Spleen (tissue), 11 donors: Measurements from ENCODE around the gene BAAT. TPM values are rescaled to one million over a fixed set of nuclear protein-coding genes. Genes with fewer than 3 reads are reported as not detected.

Experiments used
- DNase-seq: peaks from one replicate; pipeline ENCODE4 v3.0.0-alpha.2; 2020
- H3K27ac ChIP-seq, 8 donors: fragments of 200-600 bp; sonication (generic) in 7 of 8; 1 replicate in 4 of 8; 2 replicates in 4 of 8; pipeline versions ENCODE4 v1.5.0 to v1.8.0; 2016 to 2021; ENCODE audit warnings: inconsistent platforms in 4 of 8, mild to moderate bottlenecking in 4 of 8, moderate library complexity in 1 of 8
- H3K27me3 ChIP-seq, 7 donors: fragments of 200-600 bp; sonication (generic) in 6 of 7; replicated peaks in 1 of 7; 1 replicate in 4 of 7; 2 replicates in 3 of 7; pipeline versions ENCODE4 v1.5.0 to v1.8.0; 2016 to 2021; ENCODE audit warnings: inconsistent platforms in 3 of 7, mild to moderate bottlenecking in 1 of 7
- H3K36me3 ChIP-seq, 6 donors: fragments of 200-600 bp; sonication (generic) in 5 of 6; 1 replicate in 4 of 6; 2 replicates in 2 of 6; pipeline versions ENCODE4 v1.5.0 to v1.8.0; 2016 to 2021; ENCODE audit warnings: inconsistent platforms in 2 of 6
- H3K4me1 ChIP-seq, 6 donors: fragments of 200-600 bp; sonication (generic) in 5 of 6; 1 replicate in 3 of 6; 2 replicates in 3 of 6; pipeline versions ENCODE4 v1.5.0 to v1.8.0; 2016 to 2021; ENCODE audit warnings: inconsistent platforms in 3 of 6
- H3K4me3 ChIP-seq, 8 donors: fragments of 200-600 bp; sonication (generic) in 7 of 8; 1 replicate in 4 of 8; 2 replicates in 4 of 8; pipeline versions ENCODE4 v1.5.0 to v1.8.0; 2016 to 2021; ENCODE audit warnings: inconsistent platforms in 4 of 8, mild to moderate bottlenecking in 4 of 8, moderate library complexity in 2 of 8
- H3K9me3 ChIP-seq, 8 donors: fragments of 200-600 bp; sonication (generic) in 7 of 8; 1 replicate in 4 of 8; 2 replicates in 4 of 8; pipeline versions ENCODE4 v1.5.0 to v1.8.0; 2016 to 2021; ENCODE audit warnings: inconsistent platforms in 4 of 8
- POLR2A ChIP-seq, 3 donors: fragments of 450-650 bp; IDR thresholded peaks; one replicate each; pipeline ENCODE4 v1.5.1; 2017; ENCODE audit warnings: antibody characterized with exemption in 3 of 3, mild to moderate bottlenecking in 1 of 3
- POLR2AphosphoS5 ChIP-seq, 3 donors: sonication (generic); formaldehyde crosslinking; IDR thresholded peaks; one replicate each; pipeline ENCODE4 v1.5.1; 2017; ENCODE audit warnings: antibody characterized with exemption in 3 of 3
- WGBS, 5 donors: extraction: QIAGEN DNeasy Blood & Tissue Kit in 3 of 5; methylation state at CpG; one replicate each; pipeline versions ENCODE4 v1.1.5 to v1.1.7; 2013 to 2018; 5-methylcytosine and 5-hydroxymethylcytosine counted together
- intact Hi-C: fragments of 100-400 bp; cut with DNase I; formaldehyde crosslinking; loops from one replicate; pipeline ENCODE4 v1.15.0; 2023; ENCODE audit warnings: low total_unique reads
- polyA plus RNA-seq, 3 donors: library from polyadenylated mRNA; stranded (reverse); fragments of 200-250 nt; gene quantifications; one replicate each; pipeline ENCODE4 v1.2.1, GENCODE V29; 2013
- small RNA-seq, 4 donors: library from RNA; depleted of rRNA; stranded (forward); fragments of <200 nt; gene quantifications; one replicate each; pipeline ENCODE3, GENCODE V24; 2016
- total RNA-seq, 7 donors: library from RNA; depleted of rRNA in 3 of 7; stranded (reverse); fragments of >200 nt in 3 of 7; fragmentation: NEBNext Ultra II Directional in 4 of 7; extraction: Animal tissue kit (Norgen Biotek cat#: 25700) in 4 of 7; gene quantifications; one replicate each; pipeline versions ENCODE4 v1.1.0 to v1.2.1, GENCODE V29; 2016 to 2021
- TF ChIP-seq, protein P1 (sequence below), 11 experiments: fragments of 200-600 bp in 7 of 11; fragments of 450-650 bp in 4 of 11; sonication (generic) in 4 of 11; IDR thresholded peaks in 8 of 11; conservative IDR thresholded peaks in 3 of 11; 1 replicate in 7 of 11; 2 replicates in 4 of 11; pipeline versions ENCODE4 v1.4.0 to v1.8.0; 2016 to 2021; ENCODE audit warnings: antibody characterized with exemption in 11 of 11, inconsistent platforms in 4 of 11, mild to moderate bottlenecking in 1 of 11
- donor health status: healthy with polysubstance abuse.
- donor health status: DM: no; HTN: no; CAD: no; lungs with moderate emphysema.
- donor health status: DM: no; HTN: no; CAD: no.
- donor health status: Bipolar disorder and iron deficiency.
- donor health status: healthy.
- donor health status: DM: no; HTN: no; CAD: no.
- donor health status: DM: yes; HTN: yes; CAD: no.

BAAT gene
- total and polyA plus RNA-seq, 10 donors, result 0.02 to 0.15 (median 0.10) TPM; not detected in 6

DNA sequence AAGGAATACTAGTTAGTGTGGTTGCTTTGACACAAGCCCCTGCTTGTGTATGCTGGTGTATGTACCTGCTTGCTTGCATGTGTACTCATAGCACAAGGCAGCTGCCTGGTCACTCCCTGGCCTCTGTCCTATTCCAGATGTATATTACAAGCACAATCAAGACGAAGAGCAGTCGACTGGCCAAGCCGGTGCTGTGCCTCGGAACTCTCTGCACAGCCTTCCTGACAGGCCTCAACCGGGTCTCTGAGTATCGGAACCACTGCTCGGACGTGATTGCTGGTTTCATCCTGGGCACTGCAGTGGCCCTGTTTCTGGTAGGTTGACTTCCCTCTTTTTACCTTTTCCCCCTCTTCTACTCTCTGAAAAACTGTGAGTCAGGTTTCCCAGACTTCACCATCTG is 72.1 kb downstream of the BAAT start:
- intact Hi-C loops, result loop anchor here (10.0 kb wide), 1 partner anchor 598 kb away; no protein-coding TSS in a partner anchor
- no peak for TF ChIP-seq POLR2AphosphoS5 (IDR thresholded peaks at IDR 0.05)
- no peak for TF ChIP-seq POLR2A (IDR thresholded peaks at IDR 0.05)
- TF ChIP-seq, protein P1, sequence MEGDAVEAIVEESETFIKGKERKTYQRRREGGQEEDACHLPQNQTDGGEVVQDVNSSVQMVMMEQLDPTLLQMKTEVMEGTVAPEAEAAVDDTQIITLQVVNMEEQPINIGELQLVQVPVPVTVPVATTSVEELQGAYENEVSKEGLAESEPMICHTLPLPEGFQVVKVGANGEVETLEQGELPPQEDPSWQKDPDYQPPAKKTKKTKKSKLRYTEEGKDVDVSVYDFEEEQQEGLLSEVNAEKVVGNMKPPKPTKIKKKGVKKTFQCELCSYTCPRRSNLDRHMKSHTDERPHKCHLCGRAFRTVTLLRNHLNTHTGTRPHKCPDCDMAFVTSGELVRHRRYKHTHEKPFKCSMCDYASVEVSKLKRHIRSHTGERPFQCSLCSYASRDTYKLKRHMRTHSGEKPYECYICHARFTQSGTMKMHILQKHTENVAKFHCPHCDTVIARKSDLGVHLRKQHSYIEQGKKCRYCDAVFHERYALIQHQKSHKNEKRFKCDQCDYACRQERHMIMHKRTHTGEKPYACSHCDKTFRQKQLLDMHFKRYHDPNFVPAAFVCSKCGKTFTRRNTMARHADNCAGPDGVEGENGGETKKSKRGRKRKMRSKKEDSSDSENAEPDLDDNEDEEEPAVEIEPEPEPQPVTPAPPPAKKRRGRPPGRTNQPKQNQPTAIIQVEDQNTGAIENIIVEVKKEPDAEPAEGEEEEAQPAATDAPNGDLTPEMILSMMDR (IDR thresholded peaks at IDR 0.05 in 8 of 11, conservative IDR thresholded peaks at IDR 0.05 in 3 of 11), result no peak
- no peak for DNase-seq
- no peaks in the 10 kb centered on the region for H3K4me1 ChIP-seq
- H3K36me3 ChIP-seq, result no peaks in the 10 kb centered on the region
- H3K4me3 ChIP-seq, result no peak overlapping the region
- H3K27ac ChIP-seq, result no peak overlapping the region
- 84 to 90% (median 84%) methylated on average over 8 of the region's 8 CpGs for WGBS, 5 donors
- peaks cover 0 to 7% (median 0%) of the 10 kb centered on the region in 7 donors for H3K27me3 ChIP-seq
- H3K9me3 ChIP-seq, result no peaks in the 10 kb centered on the region

DNA sequence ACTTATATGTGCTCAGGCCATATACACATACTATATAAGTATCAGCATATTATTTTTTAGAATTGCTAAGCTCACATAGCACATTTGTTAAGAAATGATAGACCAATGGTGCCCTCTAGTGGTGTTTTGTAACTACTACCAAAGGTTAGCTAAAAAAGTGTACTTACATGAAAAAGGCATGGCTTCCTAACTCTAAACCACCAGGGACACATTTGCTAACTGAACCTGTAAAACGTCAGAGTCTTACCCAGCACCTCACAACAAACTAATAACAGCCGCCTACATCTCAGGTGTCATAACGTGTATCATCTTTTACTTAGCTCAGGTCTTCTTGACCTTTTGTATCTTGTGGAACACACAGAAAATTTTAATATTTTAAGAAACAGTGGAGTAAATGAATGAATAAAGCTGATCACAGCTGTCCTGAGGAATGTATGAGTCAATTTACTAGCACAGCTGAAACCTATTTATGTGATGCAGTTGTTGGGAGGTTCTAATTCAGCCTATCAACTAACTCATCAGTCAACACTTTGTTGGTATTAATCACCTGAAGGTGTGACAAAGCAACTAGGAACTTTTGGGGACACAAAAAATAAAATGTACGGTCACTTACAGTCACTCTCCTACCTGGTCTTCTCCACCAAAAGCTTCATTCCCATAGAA is 72.9 kb downstream of the BAAT start:
- peaks cover 0 to 7% (median 0%) of the 10 kb centered on the region in 7 donors for H3K27me3 ChIP-seq
- H3K4me1 ChIP-seq, result no peaks in the 10 kb centered on the region
- H3K27ac ChIP-seq, result no peak overlapping the region
- WGBS, 5 donors, result 24 to 26% (median 24%) methylated on average over 4 of the region's 4 CpGs
- TF ChIP-seq, protein P1 (IDR thresholded peaks at IDR 0.05 in 8 of 11, conservative IDR thresholded peaks at IDR 0.05 in 3 of 11), result peak in 9 of 11 experiments; percentile 48 to 80 (median 65)
- TF ChIP-seq POLR2AphosphoS5 (IDR thresholded peaks at IDR 0.05), result no peak
- no peaks in the 10 kb centered on the region for H3K36me3 ChIP-seq
- intact Hi-C loops, result loop anchor here (10.0 kb wide), 1 partner anchor 597 kb away; no protein-coding TSS in a partner anchor
- no peak overlapping the region for H3K4me3 ChIP-seq
- DNase-seq, result no peak
- H3K9me3 ChIP-seq, result no peaks in the 10 kb centered on the region

DNA sequence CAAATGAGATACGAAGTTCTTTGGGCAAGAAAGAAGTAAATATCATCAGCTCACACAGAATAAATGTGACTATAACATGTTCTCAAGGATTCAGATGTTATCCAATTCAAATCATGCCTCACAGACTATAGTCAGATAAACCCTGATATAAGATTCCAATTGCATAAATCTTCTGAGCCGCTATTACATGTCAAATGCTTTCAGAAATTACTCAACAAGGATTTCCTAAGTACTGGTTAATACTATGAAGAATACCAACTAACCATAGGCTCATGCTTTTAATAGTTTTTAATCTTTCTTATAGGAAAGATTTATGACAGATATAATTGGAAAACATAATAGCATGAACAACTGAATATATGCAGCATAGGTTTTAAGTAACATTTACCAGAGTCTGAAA is 73.6 kb downstream of the BAAT start:
- H3K27me3 ChIP-seq, result peaks cover 0 to 7% (median 0%) of the 10 kb centered on the region in 7 donors
- TF ChIP-seq POLR2AphosphoS5 (IDR thresholded peaks at IDR 0.05) (no peak), POLR2A (IDR thresholded peaks at IDR 0.05) (no peak)
- TF ChIP-seq, protein P1 (IDR thresholded peaks at IDR 0.05 in 8 of 11, conservative IDR thresholded peaks at IDR 0.05 in 3 of 11), result no peak
- no peaks in the 10 kb centered on the region for H3K36me3 ChIP-seq
- intact Hi-C loops, result loop anchor here (10.0 kb wide), 1 partner anchor 596 kb away; no protein-coding TSS in a partner anchor
- 24 to 41% (median 32%) methylated on average over 2 of the region's 2 CpGs for WGBS, 5 donors
- no peak overlapping the region for H3K4me3 ChIP-seq
- no peak for DNase-seq
- H3K27ac ChIP-seq, result no peak overlapping the region
- H3K4me1 ChIP-seq, result no peaks in the 10 kb centered on the region
- no peaks in the 10 kb centered on the region for H3K9me3 ChIP-seq

Small RNA genes lying within 50 kb of the gene (small RNA-seq; reads per million reads assigned to genes)
- gene RF00322, result 0 reads per million in 4 donors

Other genes starting within 250 kb of the BAAT start
- gene MRPL50, start 13.6 kb upstream of the BAAT start, total RNA-seq, result 10 to 100 TPM; 10.2 to 15.5 (median 11.6) TPM
- gene MRPL50, start 13.6 kb upstream of the BAAT start, polyA plus RNA-seq, result 10 to 100 TPM in 2 of 3 donors, 1 to 10 TPM in 1; 7.8 to 13.0 (median 10.0) TPM
- 10 to 100 TPM; 20.0 to 39.0 (median 27.7) TPM for gene ZNF189, start 13.8 kb upstream of the BAAT start, total RNA-seq
- gene ZNF189, start 13.8 kb upstream of the BAAT start, polyA plus RNA-seq, result 1 to 10 TPM; 7.1 to 9.8 (median 7.3) TPM
- under 1 TPM in 1 of 7 donors, not detected in 6; 0.52 TPM for gene ALDOB, start 50.8 kb upstream of the BAAT start, total RNA-seq
- gene ALDOB, start 50.8 kb upstream of the BAAT start, polyA plus RNA-seq, result under 1 TPM; 0.15 to 0.83 (median 0.28) TPM
- 10 to 100 TPM; 22.0 to 46.1 (median 36.6) TPM for gene RNF20, start 148.8 kb upstream of the BAAT start, total RNA-seq
- 10 to 100 TPM in 1 of 3 donors, 1 to 10 TPM in 2; 8.3 to 13.6 (median 9.7) TPM for gene RNF20, start 148.8 kb upstream of the BAAT start, polyA plus RNA-seq
- gene PPP3R2, start 210.0 kb upstream of the BAAT start, total RNA-seq, result under 1 TPM in 2 of 7 donors, not detected in 5; 0.10 to 0.11 TPM
- gene PPP3R2, start 210.0 kb upstream of the BAAT start, polyA plus RNA-seq, result not detected